OCI-LY7 (cell line): ENCODE data around the gene REEP5. TPM values are rescaled to one million over a fixed set of nuclear protein-coding genes. Genes with fewer than 3 reads are reported as not detected.

Source experiments
- BruUV-seq: library from RNA; stranded (reverse); fragments of 400-500 nt; replicated peaks from 2 replicates; lab custom pipeline; 2021; lab: Mats Ljungman, UMichigan
- CTCF ChIA-PET: fragments of 300-600 bp; sonication (Branson Sonifier 250); formaldehyde crosslinking; loops from one replicate; lab custom pipeline; 2022; ENCODE audit warnings: antibody characterized with exemption; ENCODE audit not compliant: unreplicated experiment; lab: Charles Lee
- POLR2A ChIA-PET: fragments of 300-600 bp; sonication (Branson Sonifier 250); formaldehyde crosslinking; loops from one replicate; lab custom pipeline; 2022; ENCODE audit warnings: antibody characterized with exemption; lab: Charles Lee
- DNase-seq: peaks from one replicate; pipeline ENCODE4 v3.0.0-alpha.2; 2015; ENCODE audit warnings: low spot score
- H2AFZ ChIP-seq: fragments of 200-600 bp; sonication (generic), shearing (Covaris generic); 2 replicates; pipeline ENCODE4 v1.6.1; 2014; ENCODE audit warnings: mild to moderate bottlenecking, antibody characterized with exemption, low read length, moderate library complexity
- H3K27ac ChIP-seq: fragments of 200-600 bp; sonication (generic); 2 replicates; pipeline ENCODE4 v1.5.1; 2014; ENCODE audit warnings: mixed run types, low read depth, mild to moderate bottlenecking, moderate library complexity, low read length, inconsistent platforms; ENCODE audit not compliant: poor library complexity, severe bottlenecking
- H3K36me3 ChIP-seq: fragments of 200-600 bp; sonication (generic); 2 replicates; pipeline ENCODE4 v1.6.1; 2014; ENCODE audit warnings: mild to moderate bottlenecking, antibody characterized with exemption, low read length, moderate library complexity, mixed read lengths; ENCODE audit not compliant: insufficient read depth
- H3K4me1 ChIP-seq: fragments of 200-600 bp; sonication (generic); 2 replicates; pipeline ENCODE4 v1.5.1; 2014; ENCODE audit warnings: mild to moderate bottlenecking, low read length; ENCODE audit not compliant: insufficient read depth, poor library complexity, severe bottlenecking
- H3K4me2 ChIP-seq: fragments of 200-600 bp; sonication (generic); 2 replicates; pipeline ENCODE4 v1.6.1; 2014; ENCODE audit warnings: mild to moderate bottlenecking, low read length
- H3K4me3 ChIP-seq: fragments of 200-600 bp; sonication (generic); 2 replicates; pipeline ENCODE4 v1.5.1; 2014; ENCODE audit warnings: mild to moderate bottlenecking, low read depth, low read length; ENCODE audit not compliant: poor library complexity, severe bottlenecking
- H3K79me2 ChIP-seq: fragments of 200-600 bp; sonication (generic); 2 replicates; pipeline ENCODE4 v1.6.1; 2016; ENCODE audit warnings: low read depth, mild to moderate bottlenecking, low read length, moderate library complexity, mixed read lengths; ENCODE audit not compliant: insufficient read depth
- H3K9me2 ChIP-seq: fragments of 200-600 bp; sonication (generic); 2 replicates; pipeline ENCODE4 v1.6.1; 2016; ENCODE audit warnings: mild to moderate bottlenecking, low read length, mixed read lengths; ENCODE audit not compliant: insufficient read depth
- H3K9me3 ChIP-seq: fragments of 200-600 bp; sonication (generic); 2 replicates; pipeline ENCODE4 v1.6.1; 2014; ENCODE audit warnings: mild to moderate bottlenecking, mixed run types, low read length, mixed read lengths
- H4K20me1 ChIP-seq: fragments of 200-600 bp; sonication (generic); 2 replicates; pipeline ENCODE4 v1.6.1; 2014; ENCODE audit warnings: mild to moderate bottlenecking, antibody characterized with exemption, low read length, moderate library complexity, mixed read lengths; ENCODE audit not compliant: insufficient read depth
- EZH2phosphoT487 ChIP-seq: fragments of 200-600 bp; sonication (generic); IDR thresholded peaks from 2 replicates; pipeline ENCODE4 v1.6.1; 2018; ENCODE audit warnings: low read depth, borderline replicate concordance, mild to moderate bottlenecking, mixed run types, antibody characterized with exemption, low read length, moderate library complexity, mixed read lengths
- intact Hi-C: fragments of 100-400 bp; cut with micrococcal nuclease; formaldehyde crosslinking; loops from one replicate; pipeline ENCODE4 v1.10.0; 2022; ENCODE audit not compliant: unreplicated experiment
- total RNA-seq, 2 experiments: library from RNA; depleted of rRNA in 1 of 2; stranded (reverse); fragments of >200 nt in 1 of 2; shearing (Covaris generic) in 1 of 2; gene quantifications; 2 replicates each; pipeline ENCODE4 v1.2.3, GENCODE V29; 2014 to 2022
- TF ChIP-seq, protein P1 (sequence below): fragments of 200-600 bp; sonication (generic); conservative IDR thresholded peaks from 2 replicates; pipeline ENCODE4 v1.5.1; 2014; ENCODE audit warnings: mild to moderate bottlenecking, antibody characterized with exemption, low read length, moderate library complexity, mixed read lengths

Gene REEP5
- total RNA-seq, 2 experiments from 2014 or later = 25.5 to 32.0 TPM

GRCh38 chr5:112968411-112969106 is 46.5 kb upstream of the REEP5 start:
- no peak overlapping the region for H3K27ac ChIP-seq
- no peaks in the 10 kb centered on the region for H3K36me3 ChIP-seq
- H3K4me2 ChIP-seq = no peak overlapping the region
- H4K20me1 ChIP-seq = no peaks in the 10 kb centered on the region
- no peaks in the 10 kb centered on the region for H3K9me2 ChIP-seq
- DNase-seq = no peak
- H3K9me3 ChIP-seq = no peaks in the 10 kb centered on the region
- ChIA-PET POLR2A (interaction anchor here (0.6 to 2.3 kb wide), 7 partner anchors 8 to 1749 kb away, joined by 3 to 9 read pairs (median 3); partner anchors contain the start of gene DCP2), CTCF (no interaction called here)
- BruUV-seq = no TSS peak
- H3K4me3 ChIP-seq = no peak overlapping the region
- peak overlapping the region; percentile 50; the same call in 1 of the 2 replicates for H2AFZ ChIP-seq
- intact Hi-C loops = no loop called here
- TF ChIP-seq, protein P1, sequence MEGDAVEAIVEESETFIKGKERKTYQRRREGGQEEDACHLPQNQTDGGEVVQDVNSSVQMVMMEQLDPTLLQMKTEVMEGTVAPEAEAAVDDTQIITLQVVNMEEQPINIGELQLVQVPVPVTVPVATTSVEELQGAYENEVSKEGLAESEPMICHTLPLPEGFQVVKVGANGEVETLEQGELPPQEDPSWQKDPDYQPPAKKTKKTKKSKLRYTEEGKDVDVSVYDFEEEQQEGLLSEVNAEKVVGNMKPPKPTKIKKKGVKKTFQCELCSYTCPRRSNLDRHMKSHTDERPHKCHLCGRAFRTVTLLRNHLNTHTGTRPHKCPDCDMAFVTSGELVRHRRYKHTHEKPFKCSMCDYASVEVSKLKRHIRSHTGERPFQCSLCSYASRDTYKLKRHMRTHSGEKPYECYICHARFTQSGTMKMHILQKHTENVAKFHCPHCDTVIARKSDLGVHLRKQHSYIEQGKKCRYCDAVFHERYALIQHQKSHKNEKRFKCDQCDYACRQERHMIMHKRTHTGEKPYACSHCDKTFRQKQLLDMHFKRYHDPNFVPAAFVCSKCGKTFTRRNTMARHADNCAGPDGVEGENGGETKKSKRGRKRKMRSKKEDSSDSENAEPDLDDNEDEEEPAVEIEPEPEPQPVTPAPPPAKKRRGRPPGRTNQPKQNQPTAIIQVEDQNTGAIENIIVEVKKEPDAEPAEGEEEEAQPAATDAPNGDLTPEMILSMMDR = no peak
- TF ChIP-seq EZH2phosphoT487 = no peak
- peaks cover 8% of the 10 kb centered on the region for H3K4me1 ChIP-seq
- H3K79me2 ChIP-seq = no peaks in the 10 kb centered on the region

GRCh38 chr5:112967520-112968083 is 45.6 kb upstream of the REEP5 start:
- Histone ChIP-seq H3K79me2 (no peaks in the 10 kb centered on the region), H3K9me2 (no peaks in the 10 kb centered on the region), H3K4me1 (peaks cover 9% of the 10 kb centered on the region), H3K36me3 (no peaks in the 10 kb centered on the region), H3K9me3 (no peaks in the 10 kb centered on the region), H3K4me3 (no peak overlapping the region), H3K27ac (no peak overlapping the region), H3K4me2 (no peak overlapping the region), H4K20me1 (no peaks in the 10 kb centered on the region), H2AFZ (no peak overlapping the region)
- BruUV-seq = no TSS peak
- CTCF ChIA-PET = no interaction called here
- no peak for DNase-seq
- intact Hi-C loops = no loop called here
- no peak for TF ChIP-seq EZH2phosphoT487
- TF ChIP-seq, protein P1 = no peak
- POLR2A ChIA-PET = interaction anchor here (0.6 to 2.3 kb wide), 6 partner anchors 9 to 356 kb away, joined by 3 to 9 read pairs (median 4); partner anchors contain the start of gene DCP2
